GM18858 (cell line): ENCODE data around the gene PNMA8B.
"Not testable (repeated sequence)": the region's sequence is repeated elsewhere in the genome, so short reads cannot be mapped to it uniquely, and the experiment has no call there.

Experiments used
- ATAC-seq: cut with Tn5 transposase; IDR thresholded peaks from one replicate; pipeline ENCODE4 v1.9.1; 2021; ENCODE audit not compliant: unreplicated experiment

PNMA8B gene

DNA sequence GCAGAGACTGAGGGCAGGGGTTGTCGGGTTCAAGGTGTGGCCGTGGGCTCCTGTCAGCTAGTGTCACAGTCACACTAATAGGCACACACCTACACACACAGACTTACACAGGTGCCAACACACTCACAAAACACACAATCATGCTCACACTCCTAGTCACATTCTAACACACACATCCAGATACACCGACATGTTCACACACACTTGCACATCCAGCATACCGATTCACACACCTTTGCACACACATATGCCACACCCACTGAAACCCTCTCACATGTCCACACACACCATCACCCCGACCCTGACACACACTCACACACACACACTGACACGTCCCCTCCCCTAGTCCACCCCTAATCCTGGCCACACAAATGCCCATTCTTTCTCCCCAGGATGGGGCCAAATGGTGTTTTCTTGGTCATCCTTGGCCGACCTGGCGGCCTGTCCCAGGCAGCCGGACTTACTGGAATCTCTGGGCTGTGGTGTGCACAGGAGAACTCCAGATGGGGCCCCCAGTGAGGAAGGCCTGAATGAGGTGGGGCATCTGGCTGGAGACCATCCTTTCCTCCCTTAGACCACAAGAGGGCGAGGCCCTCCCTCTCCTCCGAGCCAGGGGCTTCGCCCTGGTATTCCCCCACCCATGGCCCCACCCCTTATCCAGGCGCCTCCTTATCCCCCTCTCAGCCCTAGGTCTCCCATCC lies 19.1 kb upstream of the PNMA8B start:
- no peak for ATAC-seq

DNA sequence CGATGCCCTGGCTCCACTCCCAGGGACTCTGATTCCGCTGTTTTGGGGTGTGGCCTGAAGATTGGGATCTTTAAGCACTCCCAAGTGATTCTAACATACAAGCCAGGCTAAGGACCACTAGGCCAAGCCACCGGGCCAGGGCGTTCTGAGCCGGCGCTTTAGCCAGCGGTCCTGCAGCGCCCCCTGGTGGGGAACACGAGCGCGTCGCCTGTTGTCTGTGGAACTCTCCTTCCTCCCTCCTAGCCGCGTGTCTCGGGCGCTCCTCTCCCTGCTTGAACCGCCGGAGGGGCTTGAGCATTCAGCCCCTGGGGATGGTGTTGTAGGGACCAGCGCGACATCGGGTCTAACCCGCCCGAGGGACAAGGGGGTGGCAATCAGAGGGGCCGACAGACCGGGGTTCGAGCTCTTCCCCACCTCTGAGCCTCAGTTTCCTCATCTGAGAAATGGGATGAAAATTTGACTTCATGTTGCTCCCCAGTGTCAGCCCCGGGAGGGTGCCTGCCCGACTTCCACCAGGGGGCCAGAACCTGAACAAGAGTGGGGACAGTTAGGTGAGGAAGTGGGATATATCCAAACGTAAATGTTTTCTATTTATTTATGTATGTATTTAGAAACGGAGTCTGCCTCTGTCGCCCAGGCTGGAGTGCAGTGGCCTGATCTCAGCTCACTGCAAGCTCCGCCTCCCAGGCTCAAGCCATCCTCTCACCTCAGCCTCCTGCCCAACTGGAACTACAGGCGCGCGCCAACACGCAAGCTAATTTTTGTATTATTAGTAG lies 18.0 kb upstream of the PNMA8B start:
- ATAC-seq = no peak

DNA sequence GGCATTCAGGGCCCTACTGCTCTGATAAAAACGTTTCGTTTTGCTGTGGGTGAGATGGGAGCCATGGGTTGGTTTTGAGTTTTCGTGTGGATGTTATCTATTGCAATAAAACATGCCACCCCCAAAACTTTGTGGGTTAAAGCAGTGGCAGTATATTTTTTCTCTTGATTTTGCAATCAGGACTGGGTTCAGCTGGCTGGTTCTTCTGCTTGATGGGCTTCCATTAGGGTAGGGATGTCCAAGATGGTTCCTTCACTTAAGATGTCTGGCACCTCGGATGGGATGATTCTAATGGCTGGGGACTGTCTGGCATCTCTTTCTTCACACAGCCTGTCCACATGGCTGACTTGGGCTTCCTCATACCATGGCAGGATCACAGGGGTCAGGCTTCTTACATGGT lies 15.6 kb upstream of the PNMA8B start:
- ATAC-seq = no peak

DNA sequence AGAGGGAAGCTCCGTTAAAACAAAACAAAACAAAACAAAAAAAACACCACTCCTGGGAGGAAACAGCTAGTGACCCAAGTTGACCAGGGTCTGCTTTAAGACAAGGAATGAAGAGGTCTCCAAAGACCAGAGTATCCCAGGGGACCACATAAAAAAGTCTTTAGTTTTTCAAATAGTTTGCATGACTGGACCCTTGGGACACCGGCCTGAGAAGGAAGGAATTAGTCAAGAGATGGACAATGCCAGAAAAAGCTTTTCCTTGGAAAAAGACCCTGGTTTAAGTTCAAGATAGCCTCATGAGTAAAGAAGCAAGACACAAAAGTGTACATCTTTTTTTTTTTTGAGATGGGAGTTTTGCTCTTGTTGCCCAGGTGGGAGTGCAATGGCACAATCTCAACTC lies 12.5 kb upstream of the PNMA8B start:
- no peak for ATAC-seq

DNA sequence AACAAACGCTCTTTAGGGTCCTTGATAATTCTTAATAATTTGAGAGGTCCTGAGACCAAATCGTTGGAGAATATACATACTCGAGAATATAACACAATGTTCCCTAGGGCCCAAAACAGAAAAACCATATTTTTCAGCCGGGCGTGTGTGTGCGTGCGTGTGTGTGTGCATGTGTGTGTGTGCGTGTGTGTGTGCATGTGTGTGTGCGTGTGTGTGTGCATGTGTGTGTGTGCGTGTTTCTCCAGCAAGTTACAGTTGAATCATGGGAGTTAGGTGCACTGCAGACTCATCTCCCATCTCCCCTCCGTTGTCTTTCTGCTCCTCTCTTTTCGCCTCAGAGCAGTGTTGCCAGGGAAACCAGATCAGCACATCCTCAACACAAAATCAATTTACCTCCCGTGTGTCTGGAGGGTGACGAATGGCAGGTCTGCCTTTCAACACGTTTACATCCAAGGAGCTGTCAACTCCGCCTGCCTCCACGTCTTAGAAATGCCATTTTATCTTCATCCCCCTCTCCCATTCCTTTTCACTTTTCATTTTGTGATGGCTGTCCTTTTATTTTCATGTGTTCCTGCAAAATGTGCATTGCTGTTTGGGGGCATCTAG lies 8.3 kb upstream of the PNMA8B start:
- ATAC-seq = no peak

DNA sequence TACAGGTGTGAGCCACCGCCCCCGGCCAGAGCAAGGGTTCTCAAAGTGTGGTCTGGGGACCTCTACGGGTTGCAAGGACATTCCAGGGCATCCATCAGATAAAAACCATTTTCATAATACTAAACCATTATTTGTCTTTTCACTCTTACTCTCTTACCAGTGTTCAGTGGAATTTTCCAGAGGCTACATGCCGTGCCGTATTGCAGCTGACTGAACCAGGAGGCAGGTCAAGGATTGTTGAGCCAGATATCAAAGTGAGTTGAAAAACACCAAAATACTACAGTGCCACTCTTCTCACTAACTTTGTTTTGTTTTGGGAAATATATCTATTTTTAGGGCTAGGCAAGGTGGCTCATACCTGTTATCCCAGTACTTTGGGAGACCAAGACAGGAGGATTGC lies 7.2 kb upstream of the PNMA8B start:
- no peak for ATAC-seq

DNA sequence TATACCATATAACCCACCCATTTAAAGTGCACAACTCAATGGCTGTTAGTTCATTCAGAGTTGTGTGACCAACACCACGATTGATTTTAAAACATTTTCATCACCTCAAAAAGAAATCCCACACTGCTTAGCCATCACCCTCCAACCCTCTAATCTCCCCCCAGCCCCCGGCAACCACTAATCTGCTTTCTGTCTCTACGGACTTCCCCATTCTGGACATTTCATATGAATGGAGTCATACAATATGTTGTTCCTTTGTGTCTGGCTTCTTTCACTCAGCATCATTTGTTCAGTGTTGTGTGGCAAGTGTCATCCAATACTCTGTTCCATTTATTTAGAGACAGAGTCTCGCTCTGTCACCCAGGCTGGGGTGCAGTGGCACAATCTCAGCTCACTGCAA lies 4.0 kb upstream of the PNMA8B start:
- no peak for ATAC-seq

DNA sequence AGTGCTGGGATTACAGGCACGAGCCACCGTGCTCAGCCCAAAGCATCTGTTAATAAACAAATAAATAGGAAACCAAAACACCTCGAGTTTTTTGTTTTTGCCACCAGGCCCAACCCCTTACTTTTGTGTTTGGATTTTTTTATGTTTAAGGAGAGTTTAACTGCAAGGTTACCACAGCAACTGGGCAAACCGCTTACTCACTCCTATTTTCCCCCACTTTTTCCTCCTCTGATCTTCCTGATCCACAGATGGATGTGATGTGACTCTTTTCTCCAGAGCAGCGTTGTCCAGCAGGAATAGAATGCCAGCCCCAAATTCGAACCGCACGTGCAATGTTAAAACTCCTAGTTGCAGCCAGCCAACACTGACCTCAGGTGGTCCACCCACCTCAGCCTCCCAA lies 2.1 kb upstream of the PNMA8B start:
- no peak for ATAC-seq

DNA sequence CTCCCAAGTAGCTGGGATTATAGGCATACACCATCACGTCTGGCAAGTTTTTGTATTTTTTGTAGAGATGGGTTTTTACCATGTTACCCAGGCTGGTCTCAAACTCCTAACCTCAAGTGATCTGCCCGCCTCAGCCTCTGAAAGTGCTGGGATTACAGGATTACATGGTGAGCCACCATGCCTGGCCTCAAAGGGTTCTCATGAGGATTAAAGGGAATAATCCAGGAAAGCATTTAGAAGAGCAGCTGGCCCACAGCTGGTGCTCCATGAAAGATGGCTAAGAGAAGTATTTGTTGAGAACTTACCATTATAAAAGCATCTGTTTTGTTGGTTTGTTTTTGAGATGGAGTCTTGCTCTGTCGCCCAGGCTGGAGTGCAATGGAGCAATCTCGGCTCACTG lies 1.2 kb upstream of the PNMA8B start:
- not testable (repeated sequence) for ATAC-seq

DNA sequence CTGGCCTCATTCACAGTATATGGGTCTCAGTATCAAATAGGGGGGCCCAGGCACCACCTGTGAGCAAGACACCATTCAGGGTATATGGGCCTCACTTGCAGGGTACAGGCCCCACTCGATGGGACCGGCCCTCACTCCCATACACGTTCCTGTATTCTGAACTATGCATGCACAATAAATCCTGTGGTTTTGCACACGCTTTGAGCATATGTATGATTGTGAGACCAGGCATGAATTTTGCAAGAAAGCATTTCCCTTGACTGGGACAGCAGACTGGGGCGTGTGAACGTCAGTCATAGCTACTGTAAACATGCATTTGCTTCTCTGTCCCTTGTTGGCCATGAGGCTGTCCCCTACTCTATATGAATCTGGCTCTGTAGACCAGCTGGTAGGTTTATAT lies 637 bp upstream of the PNMA8B start:
- no peak for ATAC-seq

DNA sequence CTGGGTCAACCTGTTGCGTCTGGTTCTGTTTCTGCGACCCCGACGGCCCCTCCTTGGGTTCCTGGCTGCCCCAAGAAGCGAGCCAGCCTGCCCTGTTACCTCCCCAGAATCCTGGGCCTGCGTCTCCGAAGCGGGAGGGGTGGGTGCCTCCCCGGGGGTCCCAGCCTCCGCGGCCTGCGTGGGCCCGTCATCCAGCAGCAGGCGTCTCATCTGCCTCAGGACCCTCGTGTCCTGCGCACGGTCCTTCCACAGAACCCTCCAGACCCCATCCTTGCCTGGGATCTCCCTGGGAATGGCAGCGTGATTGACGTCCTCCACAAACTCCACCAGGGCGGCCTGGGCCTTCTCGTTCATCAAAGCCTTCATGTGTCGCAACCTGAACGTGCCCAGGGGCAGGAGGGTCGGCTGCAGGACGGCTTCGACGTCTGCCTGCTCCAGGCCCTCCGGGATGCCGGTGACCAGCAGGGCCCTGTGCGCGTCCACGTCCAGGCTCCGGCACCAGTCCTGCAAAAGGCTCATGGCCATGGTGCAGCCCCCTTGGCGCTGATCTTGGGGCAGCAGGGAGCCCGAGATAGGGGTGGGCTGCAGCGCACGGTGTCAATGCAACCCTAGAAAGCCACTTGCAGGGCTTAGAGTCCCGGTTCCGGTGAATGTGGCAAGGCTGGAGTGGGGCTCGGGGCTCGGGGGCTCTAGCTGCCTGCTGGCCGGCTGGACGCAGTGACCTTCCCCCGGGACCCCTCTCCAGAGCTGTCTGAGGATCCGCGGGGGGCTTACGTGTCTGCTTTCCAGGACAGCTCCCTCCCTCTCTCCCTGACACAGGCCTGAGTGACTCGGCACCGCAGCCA lies 504 bp downstream of the PNMA8B start:
- ATAC-seq = no peak

DNA sequence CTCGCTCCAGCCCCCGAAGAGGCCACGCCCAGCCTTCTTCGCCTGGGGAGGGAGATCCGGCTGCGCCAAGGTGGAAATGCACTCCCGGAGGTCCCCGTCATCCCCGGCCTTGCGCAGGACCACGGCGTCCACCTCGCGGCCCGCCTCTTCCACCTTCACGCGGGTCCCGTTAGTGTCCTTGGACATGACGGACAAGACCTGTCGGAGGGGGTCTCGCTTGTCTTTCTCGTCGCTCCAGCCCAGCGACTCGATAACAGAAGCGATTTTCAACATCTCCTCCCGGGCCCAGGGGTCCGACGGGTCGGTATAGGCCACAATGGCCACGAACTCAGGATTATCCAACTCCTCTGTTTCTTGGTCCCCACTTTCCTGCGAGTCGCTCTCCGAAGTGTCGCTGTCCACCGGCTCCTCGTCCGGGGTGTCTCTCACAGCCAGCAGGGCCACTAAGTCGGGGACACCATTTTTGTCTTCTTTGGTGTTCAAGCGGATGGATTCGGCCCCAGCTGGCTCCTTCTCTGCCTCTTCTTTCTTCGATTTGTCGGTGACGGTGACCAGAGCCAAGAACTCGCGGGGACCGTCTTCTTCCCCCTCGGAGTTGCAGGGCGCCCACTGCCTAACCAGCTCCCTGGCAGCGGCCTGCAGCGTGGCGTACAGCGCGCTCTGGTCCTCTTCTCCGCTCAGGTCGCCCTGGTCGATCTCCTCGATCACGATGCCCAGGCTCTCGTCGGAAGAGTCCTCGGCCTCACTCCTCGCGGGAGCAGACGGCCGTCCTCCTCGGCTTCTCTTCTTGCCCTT lies 1.3 kb downstream of the PNMA8B start:
- no peak for ATAC-seq

DNA sequence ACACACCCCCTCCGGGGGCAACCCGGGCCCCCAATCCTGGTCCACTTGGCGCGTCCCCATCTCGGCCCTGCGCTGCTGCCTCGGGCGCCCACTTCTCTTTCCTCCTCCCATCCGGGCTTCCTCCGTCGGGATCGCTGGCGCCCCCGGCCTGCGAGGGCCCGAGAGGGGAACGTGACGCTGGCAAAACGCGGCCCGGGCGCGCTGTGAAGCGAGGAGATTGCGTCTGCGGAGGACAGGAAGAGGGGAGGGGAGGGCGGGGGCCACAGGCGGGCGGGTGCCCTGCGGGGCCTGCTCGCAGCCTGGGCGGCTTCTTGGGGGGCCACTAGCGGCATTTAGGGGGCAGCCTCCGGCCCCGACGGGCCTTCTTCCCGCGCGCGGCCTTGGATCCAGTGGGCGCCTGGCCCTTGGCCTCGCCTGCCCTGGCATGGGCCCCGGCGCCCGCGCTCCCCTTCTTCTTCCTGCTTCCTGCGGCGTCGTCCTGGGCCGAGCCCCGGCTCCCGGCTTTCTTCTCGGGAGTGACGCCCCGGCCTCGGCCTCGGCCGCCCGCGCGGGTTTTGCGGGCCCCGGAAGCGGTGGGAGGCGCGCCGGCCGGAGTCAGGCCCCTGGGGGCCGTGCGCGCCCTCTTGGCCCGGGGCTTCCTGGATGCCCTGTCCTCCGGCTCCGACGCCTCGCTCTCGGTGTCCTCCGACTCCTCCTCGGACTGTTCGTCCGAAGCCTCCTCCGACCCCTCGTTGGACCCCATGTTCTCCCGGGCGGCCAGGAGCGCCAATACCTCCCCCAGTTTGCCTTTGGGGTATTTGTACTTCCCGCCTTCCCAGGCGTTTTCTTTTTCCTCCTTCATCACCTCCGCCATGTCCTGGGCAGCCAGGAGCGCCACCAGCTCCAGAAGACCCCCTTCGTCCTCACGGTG lies 2.2 kb downstream of the PNMA8B start:
- ATAC-seq = no peak

DNA sequence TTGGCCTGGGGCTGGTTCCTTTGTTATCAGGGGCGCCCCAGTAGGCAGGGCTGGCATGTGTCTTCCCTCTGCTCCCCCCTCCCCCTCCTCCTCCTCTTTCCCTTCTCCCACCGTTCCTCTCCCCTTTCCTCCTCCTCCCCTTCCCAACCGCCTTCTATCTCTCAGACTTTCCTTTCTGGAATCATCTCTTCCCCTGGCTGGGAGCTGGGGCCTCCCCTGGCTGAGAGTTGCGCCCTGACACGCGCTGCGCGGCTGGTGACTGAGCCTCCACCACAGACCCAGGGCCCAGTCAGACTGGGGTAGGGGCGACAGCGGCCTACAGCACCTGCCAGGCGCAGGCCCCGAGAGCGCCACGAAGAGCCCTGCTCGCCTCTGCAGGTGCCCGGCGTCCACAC lies 2.8 kb downstream of the PNMA8B start:
- no peak for ATAC-seq

DNA sequence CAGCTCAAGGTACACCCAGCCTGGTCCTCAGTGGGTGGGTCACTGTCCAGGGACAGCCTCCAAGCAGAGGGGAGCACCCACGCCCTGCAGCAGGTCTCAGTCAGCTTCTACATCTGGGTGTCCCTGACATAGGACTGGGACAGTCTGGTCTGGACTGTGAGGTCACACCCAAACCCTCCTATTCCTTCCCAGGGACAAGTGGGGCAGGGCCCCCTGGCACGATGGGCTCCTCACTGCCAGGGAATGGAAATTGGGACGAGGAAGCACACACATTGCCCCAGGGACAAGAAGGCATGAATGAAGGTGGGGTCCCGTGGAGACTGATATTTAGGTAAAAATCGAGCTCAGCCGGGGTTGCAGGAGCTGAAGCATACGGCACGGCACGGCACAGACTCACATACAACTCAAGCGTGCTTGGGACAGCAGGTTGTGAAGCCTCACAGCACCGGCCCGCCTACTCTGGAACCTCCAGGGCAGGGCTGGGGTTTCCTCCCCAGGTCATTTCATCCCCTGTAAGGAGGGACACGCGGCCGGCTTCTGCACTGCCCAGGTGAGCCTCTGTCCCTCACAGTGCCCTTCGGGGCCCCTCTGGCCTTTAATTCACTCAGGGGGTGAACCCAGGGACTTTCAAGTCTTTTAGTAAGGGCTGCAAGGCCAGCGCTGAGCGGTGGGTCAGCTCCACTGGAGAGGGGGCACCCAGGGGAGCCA lies 3.5 kb downstream of the PNMA8B start:
- no peak for ATAC-seq

DNA sequence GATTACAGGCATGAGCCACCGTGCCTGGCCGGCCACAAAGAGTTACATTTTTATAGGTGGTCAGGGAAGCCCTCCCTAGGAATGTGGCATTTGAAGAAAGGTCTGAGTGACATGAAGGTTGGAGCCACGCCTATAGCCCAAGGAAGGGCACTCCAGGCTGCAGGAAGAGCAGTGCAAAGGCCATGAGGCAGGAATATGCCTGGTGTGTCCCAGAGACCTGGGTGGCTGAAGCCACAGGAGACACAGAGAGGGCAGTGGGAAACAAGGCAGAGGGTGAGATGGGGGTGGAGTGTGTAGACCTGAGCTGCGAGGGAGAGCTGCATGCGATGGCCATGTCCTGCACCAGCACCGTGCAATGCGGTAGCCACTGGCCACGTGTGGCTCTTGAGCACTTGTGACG lies 4.9 kb downstream of the PNMA8B start:
- no peak for ATAC-seq

DNA sequence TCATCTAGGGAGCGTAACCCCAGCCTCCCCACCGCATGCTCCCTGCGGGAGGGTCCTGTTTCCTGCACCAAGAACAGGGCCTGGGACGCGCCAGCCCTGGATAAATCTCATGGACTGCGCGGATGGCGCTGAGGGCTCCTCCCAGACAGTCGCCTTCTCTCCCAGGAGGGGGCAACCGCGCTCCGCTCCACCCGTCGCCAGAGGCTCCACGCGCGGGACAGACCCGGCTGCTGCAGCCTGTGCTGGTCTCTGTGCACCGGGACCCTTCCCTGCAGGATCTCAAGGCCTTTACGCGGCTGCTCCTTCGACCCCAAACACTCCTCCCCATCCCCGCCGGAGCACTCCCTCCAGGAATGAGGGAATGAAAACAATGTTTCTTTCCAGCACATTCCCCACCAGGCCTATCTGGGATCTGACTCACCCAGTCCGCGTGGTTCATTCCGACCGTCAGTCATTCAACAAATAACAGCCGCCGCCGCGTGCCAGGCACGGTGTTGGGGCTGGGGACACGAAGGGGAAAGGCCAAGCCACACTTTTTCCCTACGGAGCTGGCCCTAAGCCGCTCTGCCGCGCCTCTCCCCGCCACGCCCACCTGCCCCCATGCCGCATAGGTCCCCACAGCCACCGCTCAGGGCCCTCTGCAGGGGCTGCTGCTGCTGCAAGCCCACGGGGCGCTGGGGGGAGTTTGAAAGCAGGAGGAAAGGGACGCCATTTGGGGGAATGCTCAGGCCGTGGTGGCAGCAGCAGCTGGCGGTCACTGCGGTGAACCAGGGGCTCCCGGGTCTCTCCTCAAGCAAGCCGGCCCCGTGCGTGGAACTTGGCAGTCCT lies 6.0 kb downstream of the PNMA8B start:
- ATAC-seq = no peak

DNA sequence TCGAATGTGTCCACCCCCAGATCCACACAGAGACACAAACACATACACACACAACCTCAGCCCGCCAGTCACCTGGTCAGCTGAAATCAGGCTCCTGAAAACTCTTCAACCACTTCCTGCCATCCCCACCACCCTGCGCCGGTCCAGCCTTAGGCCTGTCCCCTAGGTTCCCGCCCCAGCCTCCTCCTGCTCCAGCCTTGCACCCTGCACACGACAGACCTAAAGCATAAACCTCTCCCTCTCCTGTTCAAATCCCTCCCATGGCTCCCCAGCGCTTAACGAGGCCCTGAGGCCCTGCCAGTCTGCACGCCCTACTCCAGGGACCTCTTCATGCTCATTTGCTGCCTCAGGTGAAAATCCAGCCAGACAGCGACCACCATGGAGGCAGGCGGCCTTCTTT lies 7.1 kb downstream of the PNMA8B start:
- ATAC-seq = no peak
